CD4-positive, alpha-beta T cell (primary cell): Measurements from ENCODE around the gene GNG14. TPM values are rescaled to one million over a fixed set of nuclear protein-coding genes. Genes with fewer than 3 reads are reported as not detected.
"Not testable (repeated sequence)": the region's sequence is repeated elsewhere in the genome, so short reads cannot be mapped to it uniquely, and the experiment has no call there.

ENCODE experiments used
- ATAC-seq: fragments of 200-7000 bp; cut with Tn5 transposase; one replicate; pipeline ENCODE4 v1.10.0; 2022; ENCODE audit warnings: mild to moderate bottlenecking; ENCODE audit not compliant: poor library complexity
- CTCF ChIA-PET: fragments of 350-600 bp; sonication (Branson Sonifier 250); formaldehyde crosslinking; loops from one replicate; lab custom pipeline; 2021; ENCODE audit warnings: antibody characterized with exemption, inconsistent platforms; lab: Charles Lee
- POLR2A ChIA-PET: fragments of 350-600 bp; sonication (Branson Sonifier 250); formaldehyde crosslinking; loops from one replicate; lab custom pipeline; 2021; ENCODE audit warnings: antibody characterized with exemption, inconsistent platforms; lab: Charles Lee
- DNase-seq, 14 experiments: peaks; one replicate each; pipeline ENCODE4 v3.0.0-alpha.2; 2013 to 2020; ENCODE audit warnings: mixed read lengths in 2 of 14
- H3K27ac ChIP-seq, 2 donors: one replicate each; pipeline versions ENCODE4 v1.5.1 to v1.7.0; 2013; ENCODE audit warnings: low read length in 2 of 2, low read depth in 1 of 2, mild to moderate bottlenecking in 1 of 2
- H3K27me3 ChIP-seq, 2 experiments: 1 replicate in 1 of 2; 2 replicates in 1 of 2; pipeline versions ENCODE4 v1.6.1 to v1.7.0; 2013; ENCODE audit warnings: low read length in 2 of 2, control low read depth in 1 of 2, mild to moderate bottlenecking in 1 of 2, moderate library complexity in 1 of 2; ENCODE audit not compliant: insufficient read depth in 2 of 2, control insufficient read depth in 1 of 2
- H3K36me3 ChIP-seq: one replicate; pipeline ENCODE4 v1.6.1; 2013; ENCODE audit warnings: low read length, control low read depth; ENCODE audit not compliant: insufficient read depth
- H3K4me1 ChIP-seq: one replicate; pipeline ENCODE4 v1.6.1; 2013; ENCODE audit warnings: low read length, control low read depth; ENCODE audit not compliant: insufficient read depth
- H3K4me3 ChIP-seq: one replicate; pipeline ENCODE4 v1.5.1; 2013; ENCODE audit warnings: mild to moderate bottlenecking, low read length, moderate library complexity
- H3K9me3 ChIP-seq, 2 experiments: 1 replicate in 1 of 2; 2 replicates in 1 of 2; pipeline versions ENCODE4 v1.6.1 to v1.7.0; 2013; ENCODE audit warnings: low read length in 2 of 2, mild to moderate bottlenecking in 2 of 2, control low read depth in 1 of 2, moderate library complexity in 1 of 2; ENCODE audit not compliant: control insufficient read depth in 1 of 2, insufficient read depth in 1 of 2
- H3K27ac Mint-ChIP-seq: one replicate; pipeline ENCODE4 v1.8.0; 2020; ENCODE audit warnings: mixed read lengths
- H3K27me3 Mint-ChIP-seq: one replicate; pipeline ENCODE4 v1.8.0; 2021; ENCODE audit warnings: mixed read lengths
- H3K36me3 Mint-ChIP-seq: one replicate; pipeline ENCODE4 v1.8.0; 2021; ENCODE audit warnings: low read depth, mixed read lengths
- H3K4me1 Mint-ChIP-seq: one replicate; pipeline ENCODE4 v1.8.0; 2021; ENCODE audit warnings: low read depth, mixed read lengths
- H3K4me3 Mint-ChIP-seq: one replicate; pipeline ENCODE4 v1.8.0; 2020; ENCODE audit warnings: mild to moderate bottlenecking, mixed read lengths
- H3K9me3 Mint-ChIP-seq: one replicate; pipeline ENCODE4 v1.8.0; 2020; ENCODE audit warnings: mixed read lengths
- intact Hi-C, 2 experiments: fragments of 100-400 bp; cut with DNase I in 1 of 2; cut with micrococcal nuclease in 1 of 2; formaldehyde crosslinking; loops; one replicate each; pipeline versions ENCODE4 v1.15.1 to v1.9.0; 2023 to 2025; cut with DNase I, micrococcal nuclease
- total RNA-seq, 174 experiments: library from RNA in 2 of 174; stranded (reverse) in 2 of 174; gene quantifications; one replicate each; pipeline ENCODE4 v1.2.3 and lab custom pipeline; 2021 to 2026
- TF ChIP-seq, protein P1 (sequence below): fragments of 200-600 bp; IDR thresholded peaks from one replicate; pipeline ENCODE4 v1.8.0; 2022; ENCODE audit warnings: antibody characterized with exemption, mild to moderate bottlenecking

GNG14 gene
- total RNA-seq, 2 experiments from 2014 or later: not detected

DNA sequence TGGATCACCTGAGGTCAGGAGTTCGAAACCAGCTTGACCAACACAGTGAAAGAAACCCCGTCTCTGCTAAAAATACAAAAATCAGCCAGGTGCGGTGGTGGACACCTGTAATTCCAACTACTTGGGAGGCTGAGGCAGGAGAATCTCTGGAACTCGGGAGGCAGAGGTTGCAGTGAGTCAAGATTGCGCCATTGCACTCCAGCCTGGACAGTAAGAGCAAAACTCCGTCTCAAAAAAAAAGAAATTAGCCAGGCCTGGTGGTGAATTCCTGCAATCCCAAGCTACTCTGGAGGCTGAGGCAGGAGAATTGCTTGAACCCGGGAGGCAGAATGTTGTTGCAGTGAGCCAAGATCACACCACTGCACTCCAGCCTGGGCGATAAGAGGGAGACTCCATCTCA, 20.8 kb downstream of the GNG14 start:
- H3K36me3 Mint-ChIP-seq: peaks cover 68% of the 10 kb centered on the region
- POLR2A ChIA-PET: no interaction called here
- no peak overlapping the region for H3K27ac ChIP-seq
- no peaks in the 10 kb centered on the region for H3K27me3 ChIP-seq
- H3K4me3 Mint-ChIP-seq: no peak overlapping the region
- no peaks in the 10 kb centered on the region for H3K9me3 Mint-ChIP-seq
- H3K9me3 ChIP-seq: no peaks in the 10 kb centered on the region
- no peak for DNase-seq
- intact Hi-C loops: no loop called here
- H3K27ac Mint-ChIP-seq: no peak overlapping the region
- H3K27me3 Mint-ChIP-seq: no peaks in the 10 kb centered on the region
- H3K4me1 ChIP-seq: no peaks in the 10 kb centered on the region
- no peak for ATAC-seq
- H3K4me3 ChIP-seq: no peak overlapping the region
- H3K4me1 Mint-ChIP-seq: no peaks in the 10 kb centered on the region
- TF ChIP-seq, protein P1, sequence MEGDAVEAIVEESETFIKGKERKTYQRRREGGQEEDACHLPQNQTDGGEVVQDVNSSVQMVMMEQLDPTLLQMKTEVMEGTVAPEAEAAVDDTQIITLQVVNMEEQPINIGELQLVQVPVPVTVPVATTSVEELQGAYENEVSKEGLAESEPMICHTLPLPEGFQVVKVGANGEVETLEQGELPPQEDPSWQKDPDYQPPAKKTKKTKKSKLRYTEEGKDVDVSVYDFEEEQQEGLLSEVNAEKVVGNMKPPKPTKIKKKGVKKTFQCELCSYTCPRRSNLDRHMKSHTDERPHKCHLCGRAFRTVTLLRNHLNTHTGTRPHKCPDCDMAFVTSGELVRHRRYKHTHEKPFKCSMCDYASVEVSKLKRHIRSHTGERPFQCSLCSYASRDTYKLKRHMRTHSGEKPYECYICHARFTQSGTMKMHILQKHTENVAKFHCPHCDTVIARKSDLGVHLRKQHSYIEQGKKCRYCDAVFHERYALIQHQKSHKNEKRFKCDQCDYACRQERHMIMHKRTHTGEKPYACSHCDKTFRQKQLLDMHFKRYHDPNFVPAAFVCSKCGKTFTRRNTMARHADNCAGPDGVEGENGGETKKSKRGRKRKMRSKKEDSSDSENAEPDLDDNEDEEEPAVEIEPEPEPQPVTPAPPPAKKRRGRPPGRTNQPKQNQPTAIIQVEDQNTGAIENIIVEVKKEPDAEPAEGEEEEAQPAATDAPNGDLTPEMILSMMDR: no peak
- CTCF ChIA-PET: interaction anchor here (1.1 kb wide), 1 partner anchor 52 kb away, joined by 3 read pairs; no protein-coding TSS in a partner anchor
- H3K36me3 ChIP-seq: peaks cover 56% of the 10 kb centered on the region

DNA sequence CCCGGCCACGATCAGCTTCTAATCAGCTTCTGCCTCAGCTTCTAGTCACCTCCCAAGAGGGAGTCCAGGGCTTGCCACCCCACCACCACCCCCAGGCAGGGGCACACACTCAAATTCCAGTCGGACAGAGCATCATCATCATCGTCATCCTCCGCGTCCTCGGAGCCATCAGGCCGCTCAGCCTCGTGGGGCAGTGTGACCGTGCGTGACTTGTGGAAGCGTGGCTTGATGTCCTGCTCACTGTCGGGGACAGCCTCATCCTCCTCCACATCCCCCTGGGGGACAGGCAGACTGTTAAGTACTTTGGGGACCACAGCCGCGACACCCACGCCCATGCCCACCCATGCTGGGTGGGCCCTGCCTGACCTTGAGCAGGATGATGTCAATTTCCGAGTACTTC, 23.4 kb downstream of the GNG14 start:
- H3K27me3 Mint-ChIP-seq: no peaks in the 10 kb centered on the region
- peaks cover 57% of the 10 kb centered on the region for H3K36me3 ChIP-seq
- intact Hi-C loops: no loop called here

DNA sequence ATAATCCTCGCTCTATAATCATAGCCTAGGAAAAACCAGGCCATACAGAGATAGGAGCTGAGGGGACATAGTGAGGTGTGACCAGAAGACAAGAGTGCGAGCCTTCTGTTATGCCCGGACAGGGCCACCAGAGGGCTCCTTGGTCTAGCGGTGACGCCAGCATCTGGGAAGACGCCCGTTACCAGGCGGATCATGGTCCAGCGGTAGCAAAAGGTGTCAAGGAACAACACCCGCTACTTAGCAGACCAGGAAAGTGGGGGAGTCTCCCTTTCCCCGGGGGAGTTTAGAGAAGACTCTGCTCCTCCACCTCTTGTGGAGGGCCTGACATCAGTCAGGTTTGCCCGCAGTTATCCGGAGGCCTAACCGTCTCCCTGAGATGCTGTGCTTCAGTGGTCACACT, 24.3 kb downstream of the GNG14 start:
- H3K36me3 ChIP-seq: peaks cover 58% of the 10 kb centered on the region
- TF ChIP-seq, protein P1: peak; percentile 13
- peak in 2 of 14 experiments; percentile 40 to 48 for DNase-seq
- POLR2A ChIA-PET, H3K27ac ChIP-seq, H3K27me3 Mint-ChIP-seq, ATAC-seq, H3K9me3 Mint-ChIP-seq, H3K4me3 ChIP-seq, H3K4me1 ChIP-seq, H3K27ac Mint-ChIP-seq, H3K4me3 Mint-ChIP-seq, H3K9me3 ChIP-seq, H3K4me1 Mint-ChIP-seq, intact Hi-C loops, H3K27me3 ChIP-seq: not testable (repeated sequence)
- peaks cover 56% of the 10 kb centered on the region for H3K36me3 Mint-ChIP-seq
- CTCF ChIA-PET: interaction anchor here (0.8 kb wide), 1 partner anchor 21 kb away, joined by 4 read pairs; no protein-coding TSS in a partner anchor

More for the DNA sequence above, 23.4 kb downstream of the GNG14 start:
- no peak overlapping the region for H3K4me3 Mint-ChIP-seq
- H3K27ac ChIP-seq: no peak overlapping the region
- ChIA-PET CTCF (no interaction called here), POLR2A (no interaction called here)
- peaks cover 56% of the 10 kb centered on the region for H3K36me3 Mint-ChIP-seq
- no peak overlapping the region for H3K27ac Mint-ChIP-seq
- no peak overlapping the region for H3K4me3 ChIP-seq
- TF ChIP-seq, protein P1: no peak
- no peaks in the 10 kb centered on the region for H3K27me3 ChIP-seq
- H3K4me1 Mint-ChIP-seq: no peaks in the 10 kb centered on the region
- H3K9me3 Mint-ChIP-seq: no peaks in the 10 kb centered on the region
- ATAC-seq: no peak
- H3K9me3 ChIP-seq: no peaks in the 10 kb centered on the region
- DNase-seq: peak in 1 of 14 experiments; percentile 21
- no peaks in the 10 kb centered on the region for H3K4me1 ChIP-seq

DNA sequence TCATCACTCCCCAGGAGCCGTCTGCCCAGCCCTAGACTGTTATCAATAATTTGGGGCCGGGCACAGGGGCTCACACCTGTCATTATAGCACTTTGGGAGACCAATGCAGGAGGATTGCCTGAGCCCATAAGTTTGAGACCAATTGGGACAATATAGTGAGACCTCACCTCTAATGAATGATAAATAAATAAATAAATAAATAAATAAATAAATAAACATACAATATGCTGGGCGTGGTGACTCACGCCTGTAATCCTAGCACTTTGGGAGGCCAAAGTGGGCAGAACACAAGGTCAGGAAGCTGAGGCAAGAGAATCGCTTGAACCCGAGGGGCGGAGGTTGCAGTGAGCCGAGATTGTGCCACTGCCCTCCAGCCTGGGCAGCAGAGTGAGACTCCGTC, 25.5 kb downstream of the GNG14 start:
- POLR2A ChIA-PET, CTCF ChIA-PET, DNase-seq, H3K27me3 ChIP-seq, H3K4me1 ChIP-seq, H3K27ac ChIP-seq, H3K4me3 Mint-ChIP-seq, H3K27ac Mint-ChIP-seq, intact Hi-C loops, H3K9me3 Mint-ChIP-seq, H3K27me3 Mint-ChIP-seq, H3K4me1 Mint-ChIP-seq, ATAC-seq, H3K4me3 ChIP-seq, H3K9me3 ChIP-seq: not testable (repeated sequence)
- H3K36me3 ChIP-seq: peaks cover 61% of the 10 kb centered on the region
- peaks cover 54% of the 10 kb centered on the region for H3K36me3 Mint-ChIP-seq
